GM12873 (cell line): ENCODE results near the gene LIN54.

Source experiments
- TF ChIP-seq, protein P1 (sequence below): IDR thresholded peaks from 2 replicates; pipeline ENCODE4 v1.5.1; 2012; ENCODE audit warnings: low read depth, mild to moderate bottlenecking, moderate library complexity, low read length, control low read depth; ENCODE audit not compliant: insufficient read depth; ENCODE audit errors: missing control alignments

LIN54 gene

GRCh38 chr4:83002329-83002728, 8.3 kb downstream of the LIN54 start:
- TF ChIP-seq, protein P1, sequence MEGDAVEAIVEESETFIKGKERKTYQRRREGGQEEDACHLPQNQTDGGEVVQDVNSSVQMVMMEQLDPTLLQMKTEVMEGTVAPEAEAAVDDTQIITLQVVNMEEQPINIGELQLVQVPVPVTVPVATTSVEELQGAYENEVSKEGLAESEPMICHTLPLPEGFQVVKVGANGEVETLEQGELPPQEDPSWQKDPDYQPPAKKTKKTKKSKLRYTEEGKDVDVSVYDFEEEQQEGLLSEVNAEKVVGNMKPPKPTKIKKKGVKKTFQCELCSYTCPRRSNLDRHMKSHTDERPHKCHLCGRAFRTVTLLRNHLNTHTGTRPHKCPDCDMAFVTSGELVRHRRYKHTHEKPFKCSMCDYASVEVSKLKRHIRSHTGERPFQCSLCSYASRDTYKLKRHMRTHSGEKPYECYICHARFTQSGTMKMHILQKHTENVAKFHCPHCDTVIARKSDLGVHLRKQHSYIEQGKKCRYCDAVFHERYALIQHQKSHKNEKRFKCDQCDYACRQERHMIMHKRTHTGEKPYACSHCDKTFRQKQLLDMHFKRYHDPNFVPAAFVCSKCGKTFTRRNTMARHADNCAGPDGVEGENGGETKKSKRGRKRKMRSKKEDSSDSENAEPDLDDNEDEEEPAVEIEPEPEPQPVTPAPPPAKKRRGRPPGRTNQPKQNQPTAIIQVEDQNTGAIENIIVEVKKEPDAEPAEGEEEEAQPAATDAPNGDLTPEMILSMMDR = no peak

DNA sequence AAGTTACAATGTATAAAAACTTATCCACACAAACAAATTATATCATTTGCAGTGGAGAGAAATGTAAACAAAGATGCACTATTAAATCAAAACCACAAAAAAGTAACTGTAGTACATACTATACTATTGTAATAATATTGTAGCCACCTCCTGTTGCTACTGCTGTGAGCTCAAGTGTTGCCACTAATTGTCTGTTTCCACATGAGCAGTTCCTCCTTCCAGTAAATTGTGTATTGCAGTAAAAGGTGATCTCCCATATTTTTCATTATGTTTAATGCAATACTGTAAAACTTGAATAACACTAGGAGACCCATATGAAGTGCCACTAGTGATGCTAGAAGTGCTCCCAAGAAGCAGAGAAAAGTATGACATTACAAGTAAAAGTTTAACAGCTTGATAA, 11.7 kb downstream of the LIN54 start:
- TF ChIP-seq, protein P1 = no peak

GRCh38 chr4:82994834-82995233, 15.8 kb downstream of the LIN54 start:
- TF ChIP-seq, protein P1 = no peak

DNA sequence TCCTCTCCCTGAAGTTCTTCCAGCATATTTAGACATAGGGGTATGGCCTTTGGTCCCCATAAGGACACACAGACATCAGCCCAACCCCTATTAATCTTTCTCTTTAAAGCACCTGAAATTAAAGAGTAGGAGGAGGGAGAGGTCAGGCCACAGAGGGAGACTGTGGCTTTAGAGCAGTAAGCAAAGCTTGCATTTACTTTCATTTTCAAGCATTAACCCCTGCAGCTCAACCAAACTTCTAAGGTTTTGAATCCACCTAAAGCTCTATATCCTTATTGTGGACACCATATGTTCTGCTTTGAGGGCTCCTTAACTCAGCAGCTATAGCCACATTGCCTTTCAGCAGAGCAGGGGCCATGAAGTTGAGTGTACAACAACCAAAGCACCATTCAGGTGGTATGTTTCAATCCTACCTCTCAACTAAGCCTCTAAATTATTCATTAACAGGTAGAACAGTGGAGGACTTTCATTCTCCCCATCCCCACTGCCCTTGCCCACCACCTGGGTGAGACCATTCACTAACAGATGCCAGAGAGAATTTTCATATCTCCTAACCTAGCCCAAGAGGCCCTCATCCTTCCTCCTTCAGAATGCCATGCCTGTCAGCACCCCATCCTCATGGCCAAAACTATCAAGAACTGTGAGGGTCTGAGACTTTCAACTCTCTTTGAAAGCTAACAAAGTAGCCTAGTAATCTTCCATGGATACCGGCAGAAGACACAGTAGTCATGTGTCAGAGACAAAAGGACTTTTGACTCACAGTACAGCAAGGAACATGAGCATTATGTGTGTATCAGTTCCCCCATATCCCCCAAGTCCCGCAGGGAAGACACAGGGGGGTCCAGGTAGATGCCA, 20.8 kb downstream of the LIN54 start:
- TF ChIP-seq, protein P1 = no peak

- TF ChIP-seq, protein P1 = no peak
These were observed 22.2 kb downstream of the LIN54 start for GRCh38 chr4:82988323-82988832.

GRCh38 chr4:82984459-82984858, 26.2 kb downstream of the LIN54 start:
- TF ChIP-seq, protein P1 = no peak

DNA sequence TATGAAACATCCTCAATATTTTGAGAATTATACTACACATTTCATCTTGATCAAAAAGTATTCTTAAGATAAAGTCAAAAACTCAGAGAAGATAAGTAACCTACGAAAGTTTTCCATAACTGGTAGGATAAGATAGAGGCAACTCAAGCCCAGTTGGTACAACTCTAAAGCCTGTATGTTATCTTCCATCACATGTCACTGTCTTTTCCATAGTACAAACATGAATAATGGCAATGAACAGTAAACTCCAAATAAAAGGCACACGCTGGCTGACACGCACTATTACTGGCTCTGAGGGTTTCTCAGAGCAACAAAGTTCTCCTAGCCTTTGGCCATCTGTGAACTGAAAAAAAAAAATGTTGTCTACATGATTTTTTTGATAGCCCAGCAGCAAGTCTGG, 27.2 kb downstream of the LIN54 start:
- TF ChIP-seq, protein P1 = no peak
